BJ (cell line): ENCODE results near the gene FMC1. TPM values are rescaled to one million over a fixed set of nuclear protein-coding genes. Genes with fewer than 3 reads are reported as not detected.
"Not testable (repeated sequence)": the region's sequence is repeated elsewhere in the genome, so short reads cannot be mapped to it uniquely, and the experiment has no call there.

ENCODE experiments used
- CTCF ChIA-PET: fragments of 350-600 bp; formaldehyde crosslinking; extraction: SDS; loops from one replicate; lab custom pipeline; 2021; ENCODE audit warnings: antibody characterized with exemption, inconsistent platforms; lab: Yijun Ruan, JAX
- POLR2A ChIA-PET: fragments of 300-600 bp; sonication (Branson Sonifier 250); formaldehyde crosslinking; extraction: SDS; loops from one replicate; lab custom pipeline; 2021; ENCODE audit warnings: antibody characterized with exemption; lab: Charles Lee
- DNase-seq: peaks from one replicate; pipeline ENCODE4 v3.0.0-alpha.2; 2011; ENCODE audit warnings: low read depth
- H3K27me3 ChIP-seq: 2 replicates; pipeline ENCODE4 v1.6.0; 2011; ENCODE audit warnings: low read length; ENCODE audit not compliant: control insufficient read depth, insufficient read depth
- H3K36me3 ChIP-seq: 2 replicates; pipeline ENCODE4 v1.5.1; 2011; ENCODE audit warnings: low read length; ENCODE audit not compliant: control insufficient read depth, insufficient read depth
- H3K4me3 ChIP-seq: 2 replicates; pipeline ENCODE4 v1.5.1; 2011; ENCODE audit warnings: low read depth, mild to moderate bottlenecking, control low read depth, low read length
- polyA plus RNA-seq: library from polyadenylated mRNA; depleted of rRNA; stranded (reverse); fragments of >200 nt; gene quantifications from 2 replicates; pipeline ENCODE4 v1.2.3, GENCODE V29; 2011
- TF ChIP-seq, protein P1 (sequence below): IDR thresholded peaks from 2 replicates; pipeline ENCODE4 v1.5.1; 2011; ENCODE audit warnings: low read depth, mild to moderate bottlenecking, control low read depth, inconsistent platforms, low read length, moderate library complexity; ENCODE audit not compliant: insufficient read depth

Gene FMC1
- polyA plus RNA-seq, 1 experiment: 12.1 TPM

DNA sequence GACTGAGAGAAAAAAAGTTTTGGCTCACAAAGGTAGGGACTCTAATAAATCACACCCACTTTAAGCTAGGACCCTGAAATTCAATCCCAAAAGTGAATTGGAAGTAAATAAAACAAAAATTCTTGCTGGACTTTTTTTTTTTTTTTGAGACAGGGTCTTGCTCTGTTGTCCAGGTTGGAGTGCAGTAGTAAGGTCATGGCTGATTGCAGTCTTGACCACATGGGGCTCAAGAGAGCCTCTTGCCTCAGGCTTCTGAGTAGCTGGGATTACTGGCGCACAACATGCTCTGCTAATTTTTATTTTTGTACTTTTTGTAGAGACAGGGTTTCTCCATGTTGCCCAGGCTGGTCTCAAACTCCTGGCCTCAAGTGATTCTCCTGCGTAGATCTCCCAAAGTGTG is 13.6 kb downstream of the FMC1 start:
- no peak for DNase-seq
- TF ChIP-seq, protein P1, sequence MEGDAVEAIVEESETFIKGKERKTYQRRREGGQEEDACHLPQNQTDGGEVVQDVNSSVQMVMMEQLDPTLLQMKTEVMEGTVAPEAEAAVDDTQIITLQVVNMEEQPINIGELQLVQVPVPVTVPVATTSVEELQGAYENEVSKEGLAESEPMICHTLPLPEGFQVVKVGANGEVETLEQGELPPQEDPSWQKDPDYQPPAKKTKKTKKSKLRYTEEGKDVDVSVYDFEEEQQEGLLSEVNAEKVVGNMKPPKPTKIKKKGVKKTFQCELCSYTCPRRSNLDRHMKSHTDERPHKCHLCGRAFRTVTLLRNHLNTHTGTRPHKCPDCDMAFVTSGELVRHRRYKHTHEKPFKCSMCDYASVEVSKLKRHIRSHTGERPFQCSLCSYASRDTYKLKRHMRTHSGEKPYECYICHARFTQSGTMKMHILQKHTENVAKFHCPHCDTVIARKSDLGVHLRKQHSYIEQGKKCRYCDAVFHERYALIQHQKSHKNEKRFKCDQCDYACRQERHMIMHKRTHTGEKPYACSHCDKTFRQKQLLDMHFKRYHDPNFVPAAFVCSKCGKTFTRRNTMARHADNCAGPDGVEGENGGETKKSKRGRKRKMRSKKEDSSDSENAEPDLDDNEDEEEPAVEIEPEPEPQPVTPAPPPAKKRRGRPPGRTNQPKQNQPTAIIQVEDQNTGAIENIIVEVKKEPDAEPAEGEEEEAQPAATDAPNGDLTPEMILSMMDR: no peak
- Histone ChIP-seq H3K4me3 (no peak overlapping the region), H3K36me3 (no peaks in the 10 kb centered on the region), H3K27me3 (no peaks in the 10 kb centered on the region)
- ChIA-PET POLR2A (no interaction called here), CTCF (interaction anchor here (0.6 to 0.8 kb wide), 2 partner anchors 16 to 455 kb away, joined by 3 to 7 read pairs; no protein-coding TSS in a partner anchor)

DNA sequence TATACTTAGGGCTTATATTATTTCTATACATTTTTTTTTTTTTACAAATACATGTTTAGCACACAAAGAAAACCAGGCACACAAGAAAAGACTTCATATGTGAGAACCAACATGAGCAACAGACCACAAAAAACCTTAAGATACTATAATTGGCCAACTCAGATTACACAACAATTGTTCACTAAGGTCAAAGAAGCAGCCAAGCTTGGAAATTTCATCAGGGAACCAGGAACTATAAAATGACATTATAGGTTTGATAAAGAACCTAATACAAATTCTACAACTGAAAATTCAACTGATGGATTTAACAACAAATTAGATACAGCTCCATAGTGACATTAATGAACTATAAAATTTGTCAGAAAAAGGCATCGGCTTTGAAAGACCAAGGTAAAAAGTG is 14.2 kb downstream of the FMC1 start:
- TF ChIP-seq, protein P1: no peak
- Histone ChIP-seq H3K4me3 (no peak overlapping the region), H3K36me3 (no peaks in the 10 kb centered on the region), H3K27me3 (no peaks in the 10 kb centered on the region)
- ChIA-PET CTCF (no interaction called here), POLR2A (no interaction called here)
- DNase-seq: no peak

- H3K36me3 ChIP-seq, CTCF ChIA-PET, DNase-seq, H3K27me3 ChIP-seq, POLR2A ChIA-PET: not testable (repeated sequence)
- peak overlapping the region; percentile 100 for H3K4me3 ChIP-seq
Measured at GRCh38 chr7:139357729-139358506, 16.8 kb downstream of the FMC1 start.

GRCh38 chr7:139358541-139359365 is 17.6 kb downstream of the FMC1 start:
- no peak for DNase-seq
- no peaks in the 10 kb centered on the region for H3K36me3 ChIP-seq
- H3K4me3 ChIP-seq: peak overlapping the region; percentile 100
- ChIA-PET POLR2A (no interaction called here), CTCF (no interaction called here)
- H3K27me3 ChIP-seq: no peaks in the 10 kb centered on the region
- TF ChIP-seq, protein P1: no peak

DNA sequence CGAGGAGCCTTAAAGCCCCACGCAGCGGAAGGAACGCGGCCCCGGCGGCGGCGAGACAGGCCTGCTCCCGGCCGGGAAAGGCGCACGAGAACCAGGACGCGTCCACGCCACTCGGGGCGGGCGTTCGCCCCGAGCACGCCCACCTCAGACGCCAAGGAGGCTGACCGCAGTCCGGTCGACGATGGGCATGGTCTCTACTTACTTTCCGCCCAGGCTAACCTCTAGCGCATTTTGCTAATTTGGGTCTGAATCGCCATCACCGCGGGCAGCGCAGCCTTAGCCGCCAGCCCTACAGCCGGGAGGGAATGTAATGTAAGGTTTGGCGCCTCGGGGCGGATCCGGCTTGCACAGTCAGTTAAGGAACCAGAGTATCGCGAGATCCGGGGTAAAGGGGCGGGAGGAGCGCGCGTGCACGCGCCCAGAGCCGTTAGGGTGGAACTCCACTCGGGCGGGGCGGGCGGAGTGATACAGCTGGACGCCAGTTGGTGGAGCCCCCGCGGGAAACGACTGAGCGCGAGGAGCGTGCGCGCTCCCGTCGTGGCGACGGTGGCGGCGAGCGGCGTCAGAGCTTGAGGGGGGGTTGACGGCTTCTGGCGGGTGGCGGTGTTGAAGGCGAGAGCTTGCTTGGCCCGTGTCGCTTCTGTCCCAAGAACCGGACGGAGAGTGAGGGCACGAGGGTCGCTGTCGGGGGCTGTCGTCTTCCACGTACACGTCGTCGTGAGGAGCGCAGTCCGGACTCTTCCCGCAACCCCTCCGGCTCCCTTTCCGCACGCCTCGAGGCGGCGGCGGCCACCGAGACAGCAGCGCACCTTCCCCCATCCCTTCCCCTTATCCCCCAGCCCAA is 18.5 kb downstream of the FMC1 start, which contains the start of gene LUC7L2:
TSS of gene LUC7L2 (plus strand) at position 529 of the 844 bp plus-strand sequence. CDS start 368 bp downstream, outside the sequence.
- H3K36me3 ChIP-seq: no peaks in the 10 kb centered on the region
- H3K27me3 ChIP-seq: no peaks in the 10 kb centered on the region
- TF ChIP-seq, protein P1: peak; percentile 21; the same call in 1 of the 2 replicates
- CTCF ChIA-PET: interaction anchor here (0.9 kb wide), 1 partner anchor 75 kb away, joined by 4 read pairs; no protein-coding TSS in a partner anchor
- DNase-seq: peak; percentile 94
- POLR2A ChIA-PET: interaction anchor here (0.6 to 1.0 kb wide), 3 partner anchors 19 to 1692 kb away, joined by 3 to 7 read pairs (median 5); no protein-coding TSS in a partner anchor
- peak within 1 kb of the TSS; percentile 100 for H3K4me3 ChIP-seq
